Measurements from ENCODE around the gene NR6A1. TPM values are rescaled to one million over a fixed set of nuclear protein-coding genes. Genes with fewer than 3 reads are reported as not detected.
A peak's percentile ranks its signal among the peaks of the same experiment; 100 is the strongest.

The NR6A1 gene
- total and polyA plus RNA-seq, 2 of the 8 experiments (the other 6 are each of a cell fraction or from before 2014, with no cell fraction given): 93.2 to 237 TPM

DNA sequence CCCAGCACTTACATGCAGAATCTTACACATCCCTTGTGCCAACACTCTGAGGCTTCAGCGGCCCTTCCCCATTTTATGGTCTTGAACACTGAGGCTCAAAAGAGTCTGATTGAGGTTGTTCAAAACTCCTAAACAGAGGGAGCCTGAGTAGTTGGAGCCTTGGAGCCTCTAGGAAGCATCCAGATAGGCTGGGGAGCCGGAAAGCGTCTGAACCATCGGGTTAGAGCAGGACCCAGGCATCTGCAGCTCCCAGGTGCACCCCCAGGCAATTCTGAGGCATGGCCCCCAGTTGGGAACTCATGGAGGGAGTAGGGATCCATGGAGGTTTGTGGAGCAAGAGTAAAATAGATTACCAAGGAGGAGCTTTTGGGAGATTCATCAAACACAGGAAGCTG, 9.6 kb upstream of the NR6A1 start:
- no peak overlapping the region for H3K4me2 ChIP-seq (ENCODE audit: insufficient read depth in 1 of 2, low read depth in 2 of 2, low read length in 2 of 2)
- H3K14ac ChIP-seq (ENCODE audit: insufficient read length): no peak overlapping the region
- H2AK5ac ChIP-seq (ENCODE audit: low read depth, low read length): peak overlapping the region; percentile 70; the same call in 1 of the 2 replicates
- no peak overlapping the region for H4K8ac ChIP-seq (ENCODE audit: extremely low read depth, insufficient read depth, low read length)
- peaks cover 8 to 19% (median 15%) of the 10 kb centered on the region in 4 experiments for H3K4me1 ChIP-seq (replicated peaks in 1 of 4; ENCODE audit: control insufficient read depth in 3 of 4, insufficient read depth in 4 of 4, low read length in 3 of 4)
- no peak overlapping the region for H3K56ac ChIP-seq (replicated peaks; ENCODE audit: insufficient read length, low read depth, low read length)
- peak overlapping the region; percentile 29; the same call in 1 of the 2 replicates for H2BK15ac ChIP-seq (ENCODE audit: low read length)
- no peak overlapping the region for H2AFZ ChIP-seq (ENCODE audit: low read length)
- CTCF ChIA-PET (ENCODE audit: partially characterized antibody): interaction anchor here (1.0 to 17.6 kb wide), 4 partner anchors 13 to 244 kb away, joined by 3 to 1300 read pairs (median 143); partner anchors contain the start of genes ARPC5L, RPL35 and WDR38
- WGBS, 2 experiments (ENCODE audit: extremely low coverage in 1 of 2, insufficient coverage in 1 of 2, insufficient read length in 1 of 2, insufficient replicate concordance in 2 of 2, low coverage in 1 of 2, low lambda C conversion rate in 2 of 2, missing lambda C conversion rate in 1 of 2): 81% methylated on average over 4 of the region's 4 CpGs; no CpG with 5 or more reads in 1 of the 2 experiments
- no peak overlapping the region for H3K4ac ChIP-seq (replicated peaks; ENCODE audit: insufficient read length, low read depth, low read length)
- no peak overlapping the region for H3K27ac ChIP-seq (ENCODE audit: low read depth, low read length)
- no peak overlapping the region for H2BK120ac ChIP-seq (replicated peaks; ENCODE audit: low read depth, low read length)
- no peaks in the 10 kb centered on the region for H3K79me1 ChIP-seq (ENCODE audit: low read depth, low read length)
- no peak overlapping the region for H4K5ac ChIP-seq (ENCODE audit: insufficient read length, low read depth, low read length)
- POLR2A ChIA-PET (ENCODE audit: partially characterized antibody): interaction anchor here (0.6 to 13.5 kb wide), 3 partner anchors 20 to 75 kb away, joined by 3 to 396 read pairs (median 9); partner anchors contain the start of genes ARPC5L, RPL35 and WDR38
- no peak overlapping the region for H3K9ac ChIP-seq (replicated peaks in 1 of 4; ENCODE audit: extremely low read depth in 1 of 4, low read depth in 3 of 4, low read length in 3 of 4)
- no peak overlapping the region for H3K4me3 ChIP-seq (ENCODE audit: extremely low read depth in 1 of 4, insufficient read depth in 2 of 4, low read depth in 3 of 4, low read length in 4 of 4)
- H3K36me3 ChIP-seq (ENCODE audit: control insufficient read depth in 2 of 4, insufficient read depth in 4 of 4, low read length in 3 of 4): no peaks in the 10 kb centered on the region
- H3K18ac ChIP-seq (ENCODE audit: extremely low read depth, low read length): no peak overlapping the region
- no peak overlapping the region for H2BK20ac ChIP-seq (ENCODE audit: low read length)
- no peak overlapping the region for H3K23ac ChIP-seq (ENCODE audit: insufficient read length)
- peak in 1 of 2 experiments; percentile 35 for DNase-seq (ENCODE audit: low read depth in 1 of 2, low spot score in 2 of 2)
- no peak overlapping the region for H4K91ac ChIP-seq (replicated peaks; ENCODE audit: insufficient read length, low read length)
- H3K79me2 ChIP-seq (ENCODE audit: control insufficient read depth in 1 of 2, insufficient read depth in 2 of 2, low read length in 2 of 2): no peaks in the 10 kb centered on the region
- H3K23me2 ChIP-seq (ENCODE audit: low read depth, low read length): peaks cover 6% of the 10 kb centered on the region; the same call in 1 of the 2 replicates
- no peaks in the 10 kb centered on the region for H3K9me3 ChIP-seq (ENCODE audit: insufficient read depth in 2 of 2, low read depth in 1 of 2, low read length in 1 of 2)
- no peak overlapping the region for H2BK5ac ChIP-seq (ENCODE audit: low read depth, low read length)
- peak overlapping the region; percentile 63; the same call in 1 of the 2 replicates for H2BK12ac ChIP-seq (ENCODE audit: low read depth, low read length)
- no peak for FAIRE-seq
- H3K27me3 ChIP-seq (replicated peaks in 1 of 4; ENCODE audit: control insufficient read depth in 3 of 4, extremely low read depth in 1 of 4, insufficient read depth in 3 of 4, low read length in 3 of 4): peaks cover 0 to 10% (median 6%) of the 10 kb centered on the region in 4 experiments; a peak in 6 of 7 replicates
- no peaks in the 10 kb centered on the region for H4K20me1 ChIP-seq (replicated peaks in 1 of 2; ENCODE audit: control insufficient read depth in 1 of 2, insufficient read depth in 2 of 2, low read length in 2 of 2)
- TF ChIP-seq RFX5 (IDR thresholded peaks at IDR 0.05; ENCODE audit: borderline replicate concordance, low read depth, low read length) (no peak), TCF12 (IDR thresholded peaks at IDR 0.05; ENCODE audit: low read depth, low read length) (no peak), KDM1A (IDR thresholded peaks at IDR 0.05; ENCODE audit: borderline replicate concordance, low read length) (no peak), GABPA (IDR thresholded peaks at IDR 0.05; ENCODE audit: borderline replicate concordance, insufficient read depth, low read length) (no peak), CEBPB (IDR thresholded peaks at IDR 0.05; ENCODE audit: low read depth, low read length) (no peak), SIN3A (conservative IDR thresholded peaks at IDR 0.05 in 1 of 2, IDR thresholded peaks at IDR 0.05 in 1 of 2; ENCODE audit: low read depth in 1 of 2, low read length in 2 of 2) (no peak), SP2 (IDR thresholded peaks at IDR 0.05; ENCODE audit: low read length) (no peak), PHF8 (conservative IDR thresholded peaks at IDR 0.05; ENCODE audit: low read depth, low read length) (no peak), SRF (IDR thresholded peaks at IDR 0.05; ENCODE audit: low read depth, low read length) (no peak), TAF1 (IDR thresholded peaks at IDR 0.05; ENCODE audit: low read depth, low read length) (no peak), BRCA1 (IDR thresholded peaks at IDR 0.05; ENCODE audit: low read depth, low read length) (no peak)
- TF ChIP-seq, protein P1, sequence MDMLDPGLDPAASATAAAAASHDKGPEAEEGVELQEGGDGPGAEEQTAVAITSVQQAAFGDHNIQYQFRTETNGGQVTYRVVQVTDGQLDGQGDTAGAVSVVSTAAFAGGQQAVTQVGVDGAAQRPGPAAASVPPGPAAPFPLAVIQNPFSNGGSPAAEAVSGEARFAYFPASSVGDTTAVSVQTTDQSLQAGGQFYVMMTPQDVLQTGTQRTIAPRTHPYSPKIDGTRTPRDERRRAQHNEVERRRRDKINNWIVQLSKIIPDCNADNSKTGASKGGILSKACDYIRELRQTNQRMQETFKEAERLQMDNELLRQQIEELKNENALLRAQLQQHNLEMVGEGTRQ (IDR thresholded peaks at IDR 0.05; ENCODE audit: low read length): no peak
- TF ChIP-seq, protein P2, sequence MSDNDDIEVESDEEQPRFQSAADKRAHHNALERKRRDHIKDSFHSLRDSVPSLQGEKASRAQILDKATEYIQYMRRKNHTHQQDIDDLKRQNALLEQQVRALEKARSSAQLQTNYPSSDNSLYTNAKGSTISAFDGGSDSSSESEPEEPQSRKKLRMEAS (IDR thresholded peaks at IDR 0.05): no peak

Data from H1 (cell line).